Loucy (cell line): ENCODE results near the gene HTR3D.

Experiments used
- CTCF ChIP-seq: fragments of 200-600 bp; sonication (generic); conservative IDR thresholded peaks from 2 replicates; pipeline ENCODE4 v1.5.1; 2014; ENCODE audit warnings: mild to moderate bottlenecking, antibody characterized with exemption, low read length
- EZH2phosphoT487 ChIP-seq: fragments of 200-600 bp; IDR thresholded peaks from 2 replicates; pipeline ENCODE4 v1.6.1; 2018; ENCODE audit warnings: antibody characterized with exemption, mild to moderate bottlenecking, moderate library complexity, borderline replicate concordance

DNA sequence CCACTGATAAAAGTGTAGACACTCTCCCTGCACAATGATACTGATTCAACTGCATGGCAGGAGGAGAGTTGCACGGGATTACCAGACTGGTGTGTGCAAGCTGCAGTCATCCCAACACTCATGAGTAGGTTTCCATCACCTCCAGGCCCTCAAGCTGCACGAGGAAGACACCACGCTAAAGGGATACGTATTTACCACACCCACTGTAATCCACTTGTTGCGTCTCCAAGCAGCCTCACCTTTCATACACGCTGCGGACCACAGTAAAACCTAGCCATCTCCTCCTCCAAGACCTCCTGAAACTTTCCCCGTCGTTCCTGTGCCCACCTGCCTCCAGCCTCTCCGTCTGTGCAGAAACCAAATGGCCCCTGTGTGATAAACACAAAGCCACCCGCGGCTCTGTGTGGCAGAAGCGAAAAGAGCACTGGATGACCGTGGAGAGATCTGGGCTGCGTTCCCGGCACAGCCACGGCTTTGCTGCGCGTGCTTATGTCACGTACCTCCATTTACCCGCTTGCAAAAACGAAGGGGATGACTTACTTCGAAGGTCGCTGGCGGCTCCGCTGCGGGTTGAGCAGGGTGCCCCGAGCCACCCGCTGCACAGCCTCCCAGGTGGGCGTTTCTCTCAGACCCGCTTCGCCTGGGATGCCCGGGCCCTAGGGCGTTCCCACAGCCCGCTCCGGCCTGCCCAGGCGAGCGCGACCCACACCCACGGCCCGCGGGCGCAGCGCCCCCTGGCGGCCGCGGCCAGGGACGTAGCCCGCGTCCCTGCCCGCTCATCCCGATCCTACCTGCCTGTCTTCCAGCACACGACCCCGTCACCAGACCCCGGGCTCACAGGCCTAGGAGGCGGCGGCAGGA, 14.5 kb upstream of the HTR3D start:
- peak; percentile 87 for TF ChIP-seq CTCF
- TF ChIP-seq EZH2phosphoT487: no peak
